HG03342 (cell line): Measurements from ENCODE around the gene NUMA1.

ENCODE experiments used
- ATAC-seq: cut with Tn5 transposase; IDR thresholded peaks from one replicate; pipeline ENCODE4 v1.9.1; 2021; ENCODE audit warnings: mild to moderate bottlenecking, moderate library complexity; ENCODE audit not compliant: unreplicated experiment

Gene NUMA1

GRCh38 chr11:72024069-72024754 is 56.1 kb downstream of the NUMA1 start:
- ATAC-seq = no peak

GRCh38 chr11:72023335-72023734 is 57.0 kb downstream of the NUMA1 start:
- ATAC-seq = no peak

GRCh38 chr11:72018171-72018570 is 62.2 kb downstream of the NUMA1 start:
- no peak for ATAC-seq

GRCh38 chr11:72015511-72016061 is 64.8 kb downstream of the NUMA1 start:
- ATAC-seq = no peak

GRCh38 chr11:72014761-72015320 is 65.5 kb downstream of the NUMA1 start:
- ATAC-seq = no peak

GRCh38 chr11:72013765-72014711 is 66.3 kb downstream of the NUMA1 start:
- no peak for ATAC-seq

GRCh38 chr11:72012897-72013721 is 67.2 kb downstream of the NUMA1 start:
- ATAC-seq = no peak

- no peak for ATAC-seq
These were observed 68.2 kb downstream of the NUMA1 start for GRCh38 chr11:72012091-72012630.

- ATAC-seq = no peak
These were observed 69.7 kb downstream of the NUMA1 start for GRCh38 chr11:72010529-72011233.

GRCh38 chr11:72009156-72009555 is 71.2 kb downstream of the NUMA1 start:
- ATAC-seq = no peak

GRCh38 chr11:72008728-72009127 is 71.6 kb downstream of the NUMA1 start:
- no peak for ATAC-seq

- ATAC-seq = no peak
These were observed 72.8 kb downstream of the NUMA1 start for GRCh38 chr11:72007587-72007986.

- no peak for ATAC-seq
These were observed 73.3 kb downstream of the NUMA1 start for GRCh38 chr11:72007089-72007476.

GRCh38 chr11:72006309-72007088 is 73.8 kb downstream of the NUMA1 start:
- ATAC-seq = no peak

- no peak for ATAC-seq
These were observed 74.7 kb downstream of the NUMA1 start for GRCh38 chr11:72005347-72006260.

- no peak for ATAC-seq
These were observed 75.6 kb downstream of the NUMA1 start for GRCh38 chr11:72004515-72005346.

GRCh38 chr11:72003776-72004171 is 76.6 kb downstream of the NUMA1 start:
- no peak for ATAC-seq
